Cortex of kidney (tissue), 1 donor: ENCODE data around the gene FRMD4A.
"Not testable (repeated sequence)": the region's sequence is repeated elsewhere in the genome, so short reads cannot be mapped to it uniquely, and the experiment has no call there.

Experiments used
- DNase-seq: peaks from one replicate; lab custom pipeline; 2025; lab: John Stamatoyannopoulos, UW

Gene FRMD4A

GRCh38 chr10:13717571-13717935 lies 613.2 kb downstream of the FRMD4A start:
- no peak for DNase-seq

GRCh38 chr10:13716081-13717071 lies 614.3 kb downstream of the FRMD4A start:
- no peak for DNase-seq

DNA sequence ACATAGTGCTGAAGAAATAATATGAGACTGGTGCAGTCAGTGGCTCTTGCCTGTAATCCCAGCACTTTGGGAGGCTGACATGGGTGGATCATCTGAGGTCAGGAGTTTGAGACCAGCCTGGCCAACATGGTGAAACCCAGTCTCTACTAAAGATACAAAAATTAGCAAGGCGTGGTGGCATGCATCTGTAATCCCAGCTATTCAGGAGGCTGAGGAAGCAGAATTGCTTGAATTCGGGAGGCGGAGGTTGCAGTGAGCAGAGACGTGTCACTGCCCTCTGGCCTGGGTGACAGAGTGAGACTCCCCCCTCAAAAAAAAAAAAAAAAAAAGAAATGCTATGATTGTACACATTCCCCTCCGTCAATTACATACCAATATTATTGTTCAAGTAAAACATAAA lies 615.1 kb downstream of the FRMD4A start:
- DNase-seq = not testable (repeated sequence)

DNA sequence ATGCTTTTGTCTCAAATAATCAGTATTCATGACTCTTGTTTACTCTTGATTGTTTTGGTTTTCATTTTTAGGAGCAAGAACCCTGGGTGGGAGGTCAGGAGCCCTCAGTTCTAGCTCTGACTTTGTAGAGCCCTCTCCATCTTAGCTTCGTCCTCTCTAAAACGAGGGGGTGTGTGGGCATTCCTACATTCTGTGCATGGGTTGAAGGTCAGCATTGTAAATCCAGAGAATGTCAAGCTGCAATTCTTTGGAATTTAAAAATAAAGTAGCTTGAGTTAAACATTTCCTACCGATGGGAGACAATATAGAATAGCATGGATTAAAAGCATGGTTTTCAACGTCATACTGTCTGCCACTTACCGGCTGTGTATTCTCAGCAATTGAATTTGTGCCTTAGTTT lies 615.6 kb downstream of the FRMD4A start:
- no peak for DNase-seq

- no peak for DNase-seq
Observed at GRCh38 chr10:13712837-13713581, 617.7 kb downstream of the FRMD4A start.

GRCh38 chr10:13712476-13712836 lies 618.3 kb downstream of the FRMD4A start:
- DNase-seq = no peak

DNA sequence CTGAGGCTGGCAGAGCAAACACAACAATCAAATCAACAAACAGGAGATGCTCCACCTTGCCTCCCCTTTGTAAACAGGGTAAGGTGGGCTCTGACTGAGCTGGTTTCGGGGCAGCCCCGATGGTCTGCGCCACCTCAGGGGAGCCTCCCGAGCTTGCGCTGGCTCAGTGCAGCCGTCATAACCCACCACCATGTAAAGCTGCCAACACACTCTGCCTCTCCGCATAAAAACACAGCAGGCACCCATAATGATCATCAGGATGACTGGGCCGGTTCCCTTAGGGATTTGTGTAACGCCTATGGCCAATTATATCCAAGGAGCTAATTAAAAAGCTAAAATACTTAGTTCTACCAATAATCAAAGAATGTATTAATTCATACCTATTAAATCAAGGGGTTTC lies 619.4 kb downstream of the FRMD4A start:
- no peak for DNase-seq

- no peak for DNase-seq
Observed at GRCh38 chr10:13709931-13710650, 620.6 kb downstream of the FRMD4A start.

GRCh38 chr10:13708256-13708990 lies 622.3 kb downstream of the FRMD4A start:
- DNase-seq = no peak

GRCh38 chr10:13707156-13707881 lies 623.4 kb downstream of the FRMD4A start:
- peak; percentile 16 for DNase-seq

- no peak for DNase-seq
Observed at GRCh38 chr10:13706604-13707003, 624.1 kb downstream of the FRMD4A start.

- DNase-seq = no peak
Observed at GRCh38 chr10:13706175-13706574, 624.5 kb downstream of the FRMD4A start.

DNA sequence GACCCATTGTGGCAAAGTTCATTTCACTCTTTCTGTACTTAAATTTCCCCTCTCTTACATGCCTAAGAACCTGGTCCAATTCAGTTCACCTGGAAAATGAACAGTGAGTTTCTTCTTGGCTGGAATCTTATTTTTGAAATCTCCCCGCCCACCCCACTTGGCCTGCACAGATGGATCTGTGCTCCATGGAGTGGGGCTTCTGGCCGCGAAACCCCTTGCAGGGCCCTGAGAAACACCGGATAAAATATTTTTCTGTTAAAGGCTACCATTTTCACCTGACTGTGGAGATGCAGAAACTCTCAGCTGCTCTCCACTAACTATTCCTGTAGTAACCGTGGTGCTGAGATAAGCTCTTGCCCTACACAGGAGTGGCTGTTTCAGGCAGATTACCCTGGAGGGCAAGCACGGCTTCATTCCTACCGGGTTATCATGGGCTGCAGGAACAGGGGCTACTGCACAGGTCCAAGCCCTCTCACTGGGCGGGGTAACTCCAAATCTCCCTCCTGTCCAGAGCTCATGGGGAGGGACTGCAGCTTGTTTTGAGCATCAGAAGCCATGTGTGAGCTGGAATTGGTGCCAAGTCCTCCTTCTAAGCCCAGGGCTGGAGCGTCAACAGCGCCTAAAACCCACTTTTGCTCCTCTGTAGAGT lies 625.1 kb downstream of the FRMD4A start:
- no peak for DNase-seq

GRCh38 chr10:13704964-13705363 lies 625.8 kb downstream of the FRMD4A start:
- DNase-seq = no peak

GRCh38 chr10:13703997-13704536 lies 626.7 kb downstream of the FRMD4A start:
- DNase-seq = no peak

- no peak for DNase-seq
Observed at GRCh38 chr10:13703101-13703818, 627.5 kb downstream of the FRMD4A start.

DNA sequence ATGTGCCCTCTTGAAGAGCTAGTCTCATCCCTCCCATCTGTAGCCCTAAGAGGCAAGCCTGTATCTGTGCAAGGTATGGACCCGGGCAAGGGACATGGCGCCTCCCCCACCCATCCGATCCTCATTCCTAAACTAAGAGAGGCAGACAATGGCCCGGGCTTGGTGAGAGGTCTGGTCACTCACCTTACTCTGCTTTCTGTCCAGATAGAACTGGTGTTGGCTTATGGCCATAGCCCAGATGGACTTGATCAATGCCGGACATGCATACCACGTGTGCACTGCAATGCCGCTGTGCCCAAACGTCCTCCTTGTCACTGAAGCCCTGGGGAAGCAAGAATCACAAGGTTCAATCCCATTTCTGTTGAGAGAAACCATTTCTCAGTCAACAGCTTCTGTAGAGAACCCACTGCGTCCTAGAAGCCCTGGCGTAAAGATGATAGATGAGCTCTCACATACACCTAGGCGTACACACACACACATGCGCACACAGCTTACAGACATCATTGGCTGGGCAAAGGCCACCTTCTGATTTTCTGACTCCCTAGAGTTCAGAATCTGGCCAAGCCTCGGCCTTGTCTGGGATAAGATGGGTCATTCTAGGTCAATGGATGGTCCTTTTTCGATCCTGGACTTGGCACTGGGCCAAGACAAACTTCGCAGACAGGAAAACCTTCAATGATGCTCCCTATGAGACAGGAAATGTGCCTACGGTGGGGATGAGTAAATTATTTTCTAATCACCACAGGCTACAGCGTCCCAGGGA lies 629.4 kb downstream of the FRMD4A start:
- no peak for DNase-seq

DNA sequence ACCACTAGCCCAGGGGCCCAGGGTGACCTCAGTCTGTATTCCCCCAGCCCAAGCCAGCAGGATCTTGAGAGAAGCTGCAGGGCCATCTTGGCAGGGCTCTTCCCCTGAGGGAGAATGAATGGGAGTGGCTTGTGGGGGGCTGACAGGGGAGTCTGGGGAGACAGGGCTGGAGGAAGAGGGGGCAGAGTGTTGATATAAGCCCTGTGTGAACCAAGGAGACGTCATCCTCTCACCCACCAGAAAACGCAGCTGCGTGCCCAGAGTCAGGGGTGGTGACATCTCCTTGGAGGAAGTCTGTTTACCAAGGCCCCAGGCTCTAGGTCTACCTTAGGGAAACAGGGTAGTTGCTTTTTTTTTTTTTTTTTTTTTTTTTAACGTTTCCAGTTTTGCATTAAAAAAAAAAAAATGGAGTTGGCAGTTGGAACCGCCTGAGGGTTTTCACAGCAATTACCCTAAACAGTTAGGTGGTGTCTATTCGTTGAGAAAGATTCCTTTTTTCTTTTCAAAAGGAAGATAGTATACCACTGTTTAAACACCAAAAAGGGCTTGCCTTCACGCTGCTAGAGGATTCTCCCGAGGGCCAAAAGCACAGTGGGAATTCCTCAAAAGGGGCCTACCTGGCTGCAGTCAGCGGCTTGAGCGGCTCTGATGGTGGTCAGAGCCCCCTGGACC lies 630.1 kb downstream of the FRMD4A start:
- no peak for DNase-seq
